ENCODE data around the gene RREB1. TPM values are rescaled to one million over a fixed set of nuclear protein-coding genes. Genes with fewer than 3 reads are reported as not detected.

RREB1 gene
- total RNA-seq, 2 donors from 2014 or later: 58.4 to 71.0 TPM

- H3K4me1 ChIP-seq (replicated peaks): peaks cover 6% of the 10 kb centered on the region
- no peaks in the 10 kb centered on the region for H3K36me3 ChIP-seq
- H3K9me3 ChIP-seq: no peaks in the 10 kb centered on the region
- DNase-seq (ENCODE audit: low spot score): no peak
- H3K27me3 ChIP-seq (replicated peaks; ENCODE audit: insufficient read depth): no peaks in the 10 kb centered on the region
- H3K4me3 ChIP-seq: no peak overlapping the region
- no peak for TF ChIP-seq CTCF (IDR thresholded peaks at IDR 0.05)
- no peak for TF ChIP-seq POLR2A (IDR thresholded peaks at IDR 0.05)
- TF ChIP-seq POLR2AphosphoS5 (IDR thresholded peaks at IDR 0.05): no peak
- 95% methylated on average over 5 of the region's 5 CpGs for WGBS
- intact Hi-C loops (cut with DNase I): no loop called here
- H3K27ac ChIP-seq: no peak overlapping the region
These were observed 148.2 kb downstream of the RREB1 start for GRCh38 chr6:7255918-7256317.

- Histone ChIP-seq H3K4me3 (no peak overlapping the region), H3K4me1 (replicated peaks) (peaks cover 6% of the 10 kb centered on the region), H3K36me3 (no peaks in the 10 kb centered on the region), H3K27ac (no peak overlapping the region), H3K27me3 (replicated peaks; ENCODE audit: insufficient read depth) (no peaks in the 10 kb centered on the region), H3K9me3 (no peaks in the 10 kb centered on the region)
- TF ChIP-seq CTCF (IDR thresholded peaks at IDR 0.05): no peak
- intact Hi-C loops (cut with DNase I): no loop called here
- WGBS: 80% methylated on average over 4 of the region's 4 CpGs
- DNase-seq (ENCODE audit: low spot score): no peak
These were observed 149.0 kb downstream of the RREB1 start for GRCh38 chr6:7256785-7257184.

GRCh38 chr6:7257521-7258230 is 149.9 kb downstream of the RREB1 start:
- H3K27me3 ChIP-seq (replicated peaks; ENCODE audit: insufficient read depth): no peaks in the 10 kb centered on the region
- H3K4me1 ChIP-seq (replicated peaks): peaks cover 6% of the 10 kb centered on the region
- no peak for DNase-seq (ENCODE audit: low spot score)
- H3K36me3 ChIP-seq: no peaks in the 10 kb centered on the region
- H3K4me3 ChIP-seq: no peak overlapping the region
- 89% methylated on average over 18 of the region's 18 CpGs for WGBS
- intact Hi-C loops (cut with DNase I): no loop called here
- no peaks in the 10 kb centered on the region for H3K9me3 ChIP-seq
- no peak for TF ChIP-seq POLR2A (IDR thresholded peaks at IDR 0.05)
- no peak for TF ChIP-seq CTCF (IDR thresholded peaks at IDR 0.05)
- no peak for TF ChIP-seq POLR2AphosphoS5 (IDR thresholded peaks at IDR 0.05)
- H3K27ac ChIP-seq: no peak overlapping the region

- Histone ChIP-seq H3K4me3 (no peak overlapping the region), H3K36me3 (no peaks in the 10 kb centered on the region), H3K9me3 (no peaks in the 10 kb centered on the region), H3K27ac (peak overlapping the region in 1 of 2 donors; percentile 64), H3K27me3 (replicated peaks; ENCODE audit: insufficient read depth) (no peaks in the 10 kb centered on the region), H3K4me1 (replicated peaks) (peaks cover 6% of the 10 kb centered on the region)
- 81% methylated on average over 9 of the region's 9 CpGs for WGBS
- DNase-seq (ENCODE audit: low spot score): no peak
- intact Hi-C loops (cut with DNase I): no loop called here
- TF ChIP-seq POLR2AphosphoS5 (IDR thresholded peaks at IDR 0.05): no peak
- no peak for TF ChIP-seq CTCF (IDR thresholded peaks at IDR 0.05)
- no peak for TF ChIP-seq POLR2A (IDR thresholded peaks at IDR 0.05)
These were observed 150.5 kb downstream of the RREB1 start for GRCh38 chr6:7258231-7258763.

All from prostate gland (tissue), 2 donors.